GM12873 (cell line): ENCODE data around the gene TMEM247.

Experiments
- CTCF ChIP-seq: IDR thresholded peaks from 2 replicates; pipeline ENCODE4 v1.5.1; 2012; ENCODE audit warnings: low read depth, mild to moderate bottlenecking, moderate library complexity, low read length, control low read depth; ENCODE audit not compliant: insufficient read depth; ENCODE audit errors: missing control alignments

Gene TMEM247

GRCh38 chr2:46499392-46499785, 20.0 kb downstream of the TMEM247 start:
- no peak for TF ChIP-seq CTCF

DNA sequence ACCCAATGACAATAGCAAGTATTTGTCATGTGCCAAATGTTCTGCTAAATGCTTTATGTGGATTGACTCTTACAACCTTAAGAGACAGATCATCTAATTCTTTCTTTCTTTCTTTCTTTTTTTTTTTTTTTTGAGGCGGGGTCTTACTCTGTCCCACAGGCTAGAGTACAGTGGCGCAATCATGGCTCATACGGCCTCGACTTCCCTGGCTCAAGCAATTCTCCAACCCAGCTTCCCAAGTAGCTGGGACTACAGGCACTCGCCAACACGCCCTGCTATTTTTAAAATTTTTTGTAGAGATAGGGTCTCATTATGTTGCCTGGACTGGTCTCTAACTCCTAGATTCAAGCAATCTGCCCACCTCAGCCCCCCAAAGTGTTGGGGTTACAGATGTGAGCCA, 21.4 kb downstream of the TMEM247 start:
- no peak for TF ChIP-seq CTCF

DNA sequence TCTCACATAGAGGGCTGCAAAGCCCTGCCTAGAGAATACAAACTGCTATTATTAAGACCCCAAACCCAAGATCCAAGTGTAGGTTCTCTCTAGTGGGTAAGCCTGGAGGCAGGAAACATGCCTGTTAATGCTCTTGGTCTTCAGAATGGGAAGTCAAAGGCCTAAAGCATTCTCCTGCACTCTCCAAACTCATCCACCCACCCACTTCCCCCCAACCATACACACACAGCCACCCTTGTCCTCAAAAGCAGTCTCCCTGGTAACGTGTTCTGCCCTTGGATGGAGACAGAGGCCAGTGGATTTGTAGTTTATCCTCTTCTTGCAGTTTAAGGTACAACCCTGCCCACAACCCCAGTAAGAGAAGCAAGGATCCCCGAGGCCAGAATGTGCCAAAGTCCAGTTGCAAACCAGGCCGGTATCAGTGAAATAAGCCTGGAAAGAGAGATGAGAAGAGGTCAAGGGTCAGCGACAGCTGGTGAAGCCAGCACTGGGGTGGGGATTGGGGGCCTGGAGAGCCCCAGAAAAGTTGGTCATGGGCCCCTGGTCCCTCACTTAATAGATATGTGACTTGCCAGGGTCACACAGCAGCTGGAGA, 23.0 kb downstream of the TMEM247 start:
- TF ChIP-seq CTCF: no peak

GRCh38 chr2:46503686-46504085, 24.3 kb downstream of the TMEM247 start:
- TF ChIP-seq CTCF: no peak

- no peak for TF ChIP-seq CTCF
Measured at GRCh38 chr2:46504221-46504620, 24.9 kb downstream of the TMEM247 start.

DNA sequence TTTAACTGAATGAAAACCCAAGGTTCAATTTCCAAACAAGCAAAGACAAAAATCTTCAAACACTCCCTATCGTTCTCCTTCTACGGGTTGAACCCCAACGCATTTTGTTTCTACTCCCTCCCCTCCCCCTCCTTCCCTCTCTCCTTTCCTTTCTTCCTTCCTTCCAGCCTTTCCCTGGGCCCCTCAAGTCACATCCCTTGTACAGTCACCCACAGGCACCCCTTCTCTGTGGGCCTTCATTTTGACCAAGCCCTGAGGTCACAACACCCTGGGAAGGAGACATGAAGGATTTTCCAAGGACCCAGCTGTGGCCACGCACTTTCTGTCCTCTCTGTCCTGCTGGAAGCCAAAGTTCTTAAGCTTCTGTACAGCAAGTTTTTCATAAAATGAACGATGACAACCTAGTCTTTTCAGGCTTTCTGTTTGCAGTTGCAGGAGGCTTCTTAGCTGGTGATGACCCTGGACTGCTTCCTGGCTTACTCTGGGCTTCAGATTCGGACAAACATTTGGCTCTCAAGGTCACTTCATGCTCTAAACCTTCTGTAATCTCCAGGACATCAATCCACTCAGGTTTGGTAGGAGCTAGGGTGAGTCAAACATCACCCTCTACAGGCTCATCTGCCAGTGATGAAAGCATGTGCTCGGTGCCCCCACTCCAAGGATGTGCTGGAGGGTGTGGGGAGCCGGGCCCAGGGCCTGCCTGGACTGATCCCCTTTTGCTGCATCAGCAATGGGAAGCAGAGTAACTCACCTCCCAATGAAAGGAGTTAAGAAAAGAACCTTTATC, 25.5 kb downstream of the TMEM247 start:
- no peak for TF ChIP-seq CTCF

- no peak for TF ChIP-seq CTCF
Measured at GRCh38 chr2:46505472-46505783, 26.1 kb downstream of the TMEM247 start.
